Endothelial cell of umbilical vein (primary cell): ENCODE results near the gene C2CD3. TPM values are rescaled to one million over a fixed set of nuclear protein-coding genes. Genes with fewer than 3 reads are reported as not detected.

Source experiments
- BruUV-seq: library from RNA; stranded (reverse); fragments of 400-500 nt; replicated peaks from 2 replicates; lab custom pipeline; 2021; lab: Mats Ljungman, UMichigan
- CTCF ChIA-PET: fragments of 300-600, 350-600 bp; sonication (Branson Sonifier 250); formaldehyde crosslinking; loops from one replicate; lab custom pipeline; 2021; ENCODE audit warnings: antibody characterized with exemption, inconsistent platforms; lab: Charles Lee
- POLR2A ChIA-PET: fragments of 300-600, 350-600 bp; sonication (Branson Sonifier 250); formaldehyde crosslinking; loops from one replicate; lab custom pipeline; 2021; ENCODE audit warnings: antibody characterized with exemption, inconsistent platforms; lab: Charles Lee
- DNase-seq: peaks from one replicate; pipeline ENCODE4 v3.0.0-alpha.2; 2011; ENCODE audit warnings: low read depth, low spot score
- FAIRE-seq: peaks from 2 replicates; lab custom pipeline; 2011; peaks lifted over from hg19 to GRCh38; lab: Jason Lieb, UNC
- H2AFZ ChIP-seq: 2 replicates; pipeline ENCODE4 v1.6.0; 2012; ENCODE audit warnings: low read depth, low read length, control low read depth, inconsistent platforms
- H3K27ac ChIP-seq: 2 replicates; pipeline ENCODE4 v1.5.1; 2011; ENCODE audit warnings: low read depth, mild to moderate bottlenecking, control low read depth, low read length, moderate library complexity; ENCODE audit not compliant: insufficient read depth
- H3K27me3 ChIP-seq, 2 experiments: 2 replicates each; pipeline versions ENCODE4 v1.6.0 to v1.6.1; 2011; ENCODE audit warnings: low read length in 2 of 2, mixed read lengths in 1 of 2; ENCODE audit not compliant: control insufficient read depth in 2 of 2, insufficient read depth in 2 of 2
- H3K36me3 ChIP-seq, 2 experiments: 2 replicates in 1 of 2; 3 replicates in 1 of 2; pipeline ENCODE4 v1.5.1; 2011; ENCODE audit warnings: low read length in 2 of 2, mild to moderate bottlenecking in 1 of 2, moderate library complexity in 1 of 2; ENCODE audit not compliant: control insufficient read depth in 2 of 2, insufficient read depth in 2 of 2; ENCODE audit errors: extremely low read depth in 1 of 2
- H3K4me1 ChIP-seq: 3 replicates; pipeline ENCODE4 v1.5.1; 2011; ENCODE audit warnings: mild to moderate bottlenecking, low read length; ENCODE audit not compliant: control insufficient read depth, insufficient read depth; ENCODE audit errors: extremely low read depth
- H3K4me2 ChIP-seq: 2 replicates; pipeline ENCODE4 v1.6.1; 2011; ENCODE audit warnings: low read length, control low read depth, mixed read lengths; ENCODE audit not compliant: insufficient read depth
- H3K4me3 ChIP-seq, 3 experiments: fragments of 200-600 bp in 1 of 3; sonication (generic), shearing (Covaris generic) in 1 of 3; replicated peaks in 1 of 3; 2 replicates each; pipeline ENCODE4 v1.5.1; 2011 to 2016; ENCODE audit warnings: control low read depth in 3 of 3, low read length in 3 of 3, mild to moderate bottlenecking in 2 of 3, inconsistent platforms in 1 of 3, low read depth in 1 of 3, moderate library complexity in 1 of 3; ENCODE audit not compliant: insufficient read depth in 1 of 3
- H3K79me2 ChIP-seq: 2 replicates; pipeline ENCODE4 v1.6.0; 2012; ENCODE audit warnings: low read length, inconsistent platforms; ENCODE audit not compliant: control insufficient read depth, insufficient read depth
- H3K9ac ChIP-seq: replicated peaks from 2 replicates; pipeline ENCODE3; 2011; ENCODE audit warnings: low read length, control low read depth; ENCODE audit not compliant: insufficient read depth; ENCODE audit errors: extremely low read depth
- H3K9me1 ChIP-seq: replicated peaks from 3 replicates; pipeline ENCODE4 v1.6.0; 2011; ENCODE audit warnings: mild to moderate bottlenecking, low read length; ENCODE audit not compliant: control insufficient read depth, insufficient read depth; ENCODE audit errors: extremely low read depth
- H3K9me3 ChIP-seq: replicated peaks from 2 replicates; pipeline ENCODE4 v1.5.1; 2012; ENCODE audit warnings: low read length, inconsistent platforms; ENCODE audit not compliant: control insufficient read depth, insufficient read depth
- H4K20me1 ChIP-seq: replicated peaks from 2 replicates; pipeline ENCODE3; 2011; ENCODE audit warnings: mild to moderate bottlenecking, low read length; ENCODE audit not compliant: control insufficient read depth, insufficient read depth; ENCODE audit errors: extremely low read depth
- EZH2 ChIP-seq: IDR thresholded peaks from 2 replicates; pipeline ENCODE4 v1.6.1; 2012; ENCODE audit warnings: borderline replicate concordance, low read depth, mild to moderate bottlenecking, moderate library complexity, low read length, inconsistent platforms; ENCODE audit not compliant: severe bottlenecking
- FOS ChIP-seq: IDR thresholded peaks from 2 replicates; pipeline ENCODE4 v1.6.1; 2011; ENCODE audit warnings: mild to moderate bottlenecking, low read length, moderate library complexity, borderline replicate concordance; ENCODE audit not compliant: insufficient read depth
- GATA2 ChIP-seq: IDR thresholded peaks from 2 replicates; pipeline ENCODE4 v1.7.0; 2011; ENCODE audit warnings: low read depth, mild to moderate bottlenecking, moderate library complexity, mixed read lengths, low read length; ENCODE audit not compliant: insufficient read length, insufficient read depth
- JUN ChIP-seq: IDR thresholded peaks from 2 replicates; pipeline ENCODE4 v1.6.1; 2011; ENCODE audit warnings: borderline replicate concordance, low read depth; ENCODE audit not compliant: insufficient read length, insufficient read depth
- MYC ChIP-seq: IDR thresholded peaks from one replicate; pipeline ENCODE4 v1.6.1; 2011; ENCODE audit warnings: mild to moderate bottlenecking, low read depth, low read length
- POLR2A ChIP-seq: IDR thresholded peaks from 2 replicates; pipeline ENCODE4 v1.6.1; 2012; ENCODE audit warnings: low read depth, mild to moderate bottlenecking, control low read depth, low read length
- POLR2AphosphoS5 ChIP-seq: IDR thresholded peaks from 2 replicates; pipeline ENCODE4 v1.6.1; 2012; ENCODE audit warnings: low read depth, mild to moderate bottlenecking, control low read depth, low read length, moderate library complexity; ENCODE audit not compliant: insufficient read depth
- dilution Hi-C: fragments of 300-500 bp; cut with MboI; formaldehyde crosslinking; loops from one replicate; pipeline ENCODE4 v1.15.0; 2019; ENCODE audit warnings: low sequenced_read_pairs; ENCODE audit not compliant: extremely low pct_ligation_motif_present
- intact Hi-C: fragments of 100-400 bp; cut with micrococcal nuclease; formaldehyde crosslinking; loops from one replicate; pipeline ENCODE4 v1.10.0; 2022
- polyA plus RNA-seq, 4 experiments: library from polyadenylated mRNA; depleted of rRNA in 3 of 4; stranded (reverse) in 3 of 4; unstranded in 1 of 4; fragments of >200 nt; gene quantifications; 2 replicates each; pipeline versions ENCODE4 v1.2.1 to v1.2.3, GENCODE V29; 2011 to 2012; ENCODE audit warnings: missing spikeins in 1 of 4
- total RNA-seq: library from RNA; stranded (reverse); gene quantifications from 2 replicates; pipeline ENCODE4 v1.2.3, GENCODE V29; 2021
- TF ChIP-seq, protein P1 (sequence below): IDR thresholded peaks from 2 replicates; pipeline ENCODE4 v1.6.1; 2011; ENCODE audit not compliant: insufficient read depth, insufficient read length
- TF ChIP-seq, protein P2 (sequence below), 2 donors: IDR thresholded peaks; 1 replicate in 1 of 2; 2 replicates in 1 of 2; pipeline ENCODE4 v1.5.1; 2011; ENCODE audit warnings: low read length in 2 of 2, mild to moderate bottlenecking in 2 of 2, moderate library complexity in 2 of 2, control low read depth in 1 of 2, inconsistent platforms in 1 of 2, low read depth in 1 of 2; ENCODE audit not compliant: insufficient read depth in 1 of 2; ENCODE audit errors: extremely low read depth in 1 of 2

The C2CD3 gene
- total and polyA plus RNA-seq, 2 donors (not counting 3 experiments of a cell fraction or from before 2014, with no cell fraction given) = 12.9 to 36.6 TPM

DNA sequence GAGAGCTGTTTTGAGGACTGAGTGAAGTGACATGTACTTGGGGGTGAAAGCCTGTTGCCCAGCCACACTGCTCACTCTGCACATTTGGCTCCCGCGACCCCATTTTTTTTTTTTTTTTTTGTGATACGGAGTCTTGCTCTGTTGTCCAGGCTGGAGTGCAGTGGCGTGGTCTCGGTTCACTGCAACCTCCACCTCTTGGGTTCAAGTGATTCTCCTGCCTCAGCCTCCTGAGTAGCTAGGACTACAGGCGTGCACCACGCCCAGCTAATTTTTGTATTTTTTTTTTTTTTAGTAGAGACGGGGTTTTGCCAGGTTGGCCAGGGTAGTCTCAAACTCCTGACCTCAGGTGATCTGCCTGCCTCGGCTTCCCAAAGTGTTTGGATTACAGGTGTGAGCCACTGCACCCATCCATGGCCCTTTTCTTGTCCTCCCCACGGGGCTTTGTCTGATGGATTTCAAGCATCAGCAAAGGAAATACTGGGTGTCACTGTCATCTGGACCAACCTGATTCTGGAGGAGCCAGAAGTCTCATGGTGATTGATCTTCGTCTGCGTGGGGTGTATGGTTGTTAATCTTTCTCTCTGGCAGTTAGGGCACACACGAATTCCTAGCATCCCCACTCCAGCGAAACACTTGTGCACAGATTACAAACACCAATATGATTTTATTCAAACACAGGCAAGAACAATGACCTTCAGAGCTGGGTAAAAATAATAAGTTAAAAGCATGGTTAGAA, 158.6 kb downstream of the C2CD3 start:
- H3K36me3 ChIP-seq = peaks cover 0 to 11% of the 10 kb centered on the region in 2 experiments
- intact Hi-C loops = no loop called here
- DNase-seq (no peak), FAIRE-seq (no peak)
- no TSS peak for BruUV-seq
- H3K9me1 ChIP-seq = no peaks in the 10 kb centered on the region
- no peak overlapping the region for H3K27ac ChIP-seq
- H3K4me2 ChIP-seq = no peak overlapping the region
- H2AFZ ChIP-seq = no peak overlapping the region
- ChIA-PET CTCF (no interaction called here), POLR2A (no interaction called here)
- H3K9me3 ChIP-seq = no peaks in the 10 kb centered on the region
- no peaks in the 10 kb centered on the region for H3K4me1 ChIP-seq
- H3K79me2 ChIP-seq = no peaks in the 10 kb centered on the region
- H3K4me3 ChIP-seq = no peak overlapping the region
- dilution Hi-C loops = no loop called here
- H4K20me1 ChIP-seq = no peaks in the 10 kb centered on the region
- H3K27me3 ChIP-seq = no peaks in the 10 kb centered on the region
- no peak for TF ChIP-seq EZH2
- TF ChIP-seq FOS = no peak
- TF ChIP-seq, protein P1, sequence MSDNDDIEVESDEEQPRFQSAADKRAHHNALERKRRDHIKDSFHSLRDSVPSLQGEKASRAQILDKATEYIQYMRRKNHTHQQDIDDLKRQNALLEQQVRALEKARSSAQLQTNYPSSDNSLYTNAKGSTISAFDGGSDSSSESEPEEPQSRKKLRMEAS = no peak
- TF ChIP-seq GATA2 = no peak
- TF ChIP-seq POLR2A = no peak
- TF ChIP-seq, protein P2, sequence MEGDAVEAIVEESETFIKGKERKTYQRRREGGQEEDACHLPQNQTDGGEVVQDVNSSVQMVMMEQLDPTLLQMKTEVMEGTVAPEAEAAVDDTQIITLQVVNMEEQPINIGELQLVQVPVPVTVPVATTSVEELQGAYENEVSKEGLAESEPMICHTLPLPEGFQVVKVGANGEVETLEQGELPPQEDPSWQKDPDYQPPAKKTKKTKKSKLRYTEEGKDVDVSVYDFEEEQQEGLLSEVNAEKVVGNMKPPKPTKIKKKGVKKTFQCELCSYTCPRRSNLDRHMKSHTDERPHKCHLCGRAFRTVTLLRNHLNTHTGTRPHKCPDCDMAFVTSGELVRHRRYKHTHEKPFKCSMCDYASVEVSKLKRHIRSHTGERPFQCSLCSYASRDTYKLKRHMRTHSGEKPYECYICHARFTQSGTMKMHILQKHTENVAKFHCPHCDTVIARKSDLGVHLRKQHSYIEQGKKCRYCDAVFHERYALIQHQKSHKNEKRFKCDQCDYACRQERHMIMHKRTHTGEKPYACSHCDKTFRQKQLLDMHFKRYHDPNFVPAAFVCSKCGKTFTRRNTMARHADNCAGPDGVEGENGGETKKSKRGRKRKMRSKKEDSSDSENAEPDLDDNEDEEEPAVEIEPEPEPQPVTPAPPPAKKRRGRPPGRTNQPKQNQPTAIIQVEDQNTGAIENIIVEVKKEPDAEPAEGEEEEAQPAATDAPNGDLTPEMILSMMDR (IDR thresholded peaks at IDR 0.05; ENCODE audit: extremely low read depth in 1 of 2, insufficient read depth in 1 of 2, low read depth in 1 of 2, low read length in 2 of 2) = no peak
- TF ChIP-seq POLR2AphosphoS5 = no peak
- TF ChIP-seq JUN = no peak
- TF ChIP-seq MYC = no peak
- H3K9ac ChIP-seq = no peak overlapping the region
